GM12801 (cell line): ENCODE measurements around the gene NEURL1.

ENCODE experiments used
- TF ChIP-seq, protein P1 (sequence below): IDR thresholded peaks from one replicate; pipeline ENCODE4 v1.5.1; 2011; ENCODE audit warnings: control low read depth; ENCODE audit not compliant: insufficient read length; ENCODE audit errors: extremely low read depth

Gene NEURL1

DNA sequence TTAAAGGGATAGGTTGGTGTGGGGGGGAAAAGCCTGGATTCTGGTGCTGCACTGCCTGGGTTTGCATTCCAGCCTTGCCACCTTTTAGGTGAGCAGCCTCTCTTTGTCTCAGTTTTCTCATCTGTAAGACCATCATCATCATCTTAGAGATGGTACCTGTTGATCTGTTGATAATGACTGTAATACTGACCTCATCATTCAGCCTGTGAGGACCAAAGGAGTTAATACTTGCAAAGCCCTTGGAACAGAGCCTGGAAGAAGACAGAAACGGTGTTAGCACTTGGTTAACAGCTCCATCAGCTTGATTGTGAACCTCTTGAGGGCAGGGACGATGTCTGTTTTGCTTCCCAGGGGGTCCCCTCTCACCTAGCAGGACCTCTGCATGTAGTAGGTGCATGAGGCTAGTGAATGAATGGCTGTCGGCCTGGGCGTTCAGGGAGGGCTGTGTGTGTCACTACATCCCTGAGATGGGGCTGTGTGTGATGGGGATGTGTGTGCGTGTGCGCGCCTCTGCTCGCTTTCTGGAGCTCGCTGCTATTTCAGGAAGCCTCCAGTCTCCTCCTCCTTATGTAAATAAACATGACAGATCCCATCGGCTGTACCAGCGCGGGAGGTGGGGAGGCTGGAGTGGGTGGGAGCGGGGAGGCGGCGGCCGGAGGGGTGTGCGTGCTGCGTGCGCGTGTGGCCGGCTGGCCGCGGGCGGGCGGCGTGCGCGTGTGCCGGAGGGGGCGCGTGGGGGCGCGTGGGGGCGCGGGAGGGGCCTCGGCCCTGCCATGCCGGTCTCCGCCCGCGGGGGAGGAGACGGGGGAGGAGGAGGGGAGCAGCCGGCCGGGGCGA, 61.2 kb downstream of the NEURL1 start:
- TF ChIP-seq, protein P1, sequence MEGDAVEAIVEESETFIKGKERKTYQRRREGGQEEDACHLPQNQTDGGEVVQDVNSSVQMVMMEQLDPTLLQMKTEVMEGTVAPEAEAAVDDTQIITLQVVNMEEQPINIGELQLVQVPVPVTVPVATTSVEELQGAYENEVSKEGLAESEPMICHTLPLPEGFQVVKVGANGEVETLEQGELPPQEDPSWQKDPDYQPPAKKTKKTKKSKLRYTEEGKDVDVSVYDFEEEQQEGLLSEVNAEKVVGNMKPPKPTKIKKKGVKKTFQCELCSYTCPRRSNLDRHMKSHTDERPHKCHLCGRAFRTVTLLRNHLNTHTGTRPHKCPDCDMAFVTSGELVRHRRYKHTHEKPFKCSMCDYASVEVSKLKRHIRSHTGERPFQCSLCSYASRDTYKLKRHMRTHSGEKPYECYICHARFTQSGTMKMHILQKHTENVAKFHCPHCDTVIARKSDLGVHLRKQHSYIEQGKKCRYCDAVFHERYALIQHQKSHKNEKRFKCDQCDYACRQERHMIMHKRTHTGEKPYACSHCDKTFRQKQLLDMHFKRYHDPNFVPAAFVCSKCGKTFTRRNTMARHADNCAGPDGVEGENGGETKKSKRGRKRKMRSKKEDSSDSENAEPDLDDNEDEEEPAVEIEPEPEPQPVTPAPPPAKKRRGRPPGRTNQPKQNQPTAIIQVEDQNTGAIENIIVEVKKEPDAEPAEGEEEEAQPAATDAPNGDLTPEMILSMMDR = no peak

DNA sequence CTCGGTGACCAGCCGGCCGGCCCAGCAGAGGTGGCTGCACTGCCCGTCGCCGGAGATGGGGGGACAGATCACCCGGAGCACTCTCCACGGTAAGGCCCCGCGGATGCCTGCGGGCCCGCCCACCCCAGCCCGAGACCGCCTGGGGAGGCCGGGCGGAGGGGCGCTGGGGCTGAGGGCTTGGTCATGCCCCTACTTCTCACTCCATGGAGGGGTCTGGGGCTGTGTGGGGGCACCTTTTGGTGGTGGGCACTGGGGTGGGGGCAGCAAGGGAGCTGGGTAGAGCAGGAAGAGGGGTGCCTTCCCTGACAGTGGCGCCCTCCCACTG, 61.8 kb downstream of the NEURL1 start:
- TF ChIP-seq, protein P1 = no peak

DNA sequence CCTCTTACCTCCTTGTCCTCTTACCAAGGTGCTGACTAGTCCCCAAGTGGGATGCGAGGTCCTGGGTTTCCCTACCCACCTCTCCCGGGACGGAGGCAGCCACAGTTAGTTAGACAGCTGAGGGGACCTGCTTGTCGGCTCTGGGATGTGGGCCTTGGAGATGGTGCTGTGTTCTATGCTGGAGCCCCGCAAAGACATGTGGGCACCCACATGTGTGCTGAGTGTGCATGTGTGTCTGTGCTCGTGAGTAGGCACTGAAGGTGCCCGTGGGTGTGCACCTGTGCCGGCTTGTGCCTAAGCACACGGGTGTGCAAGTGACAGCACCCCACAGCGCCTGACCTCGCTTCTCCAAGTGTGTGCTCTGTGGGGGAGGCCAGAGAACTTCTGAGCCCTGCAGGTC, 62.2 kb downstream of the NEURL1 start:
- TF ChIP-seq, protein P1 = no peak

DNA sequence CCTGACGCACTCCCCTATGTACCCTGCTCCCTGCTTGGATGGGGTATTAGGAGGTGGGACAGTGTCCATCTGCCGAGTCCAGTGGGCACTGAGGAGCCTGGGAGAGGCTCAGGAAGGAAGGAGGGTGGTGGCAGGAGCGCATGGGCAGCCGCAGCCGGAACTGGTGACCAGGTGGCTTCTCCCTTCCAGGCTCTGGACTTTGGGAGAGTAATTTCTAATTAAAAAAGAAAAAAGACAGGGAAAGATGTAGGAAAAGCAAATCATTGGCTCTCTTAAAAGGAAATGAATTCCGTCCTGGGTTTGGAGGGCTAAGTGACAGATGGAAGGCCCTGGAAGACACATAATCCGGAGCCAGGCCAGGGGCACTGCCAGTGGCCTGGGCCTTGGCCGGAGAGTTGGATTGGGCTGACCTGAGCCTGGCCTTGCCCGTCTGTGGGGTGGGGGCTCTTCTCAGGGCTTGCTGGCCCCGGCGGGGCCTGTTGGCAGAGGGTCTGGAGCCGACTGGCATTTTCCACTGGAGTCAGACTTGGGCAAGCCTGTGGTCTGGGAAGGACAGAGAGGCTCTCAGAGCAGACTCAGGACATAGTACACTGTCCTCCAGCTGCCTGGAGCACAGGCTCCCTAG, 63.0 kb downstream of the NEURL1 start:
- TF ChIP-seq, protein P1 = no peak

DNA sequence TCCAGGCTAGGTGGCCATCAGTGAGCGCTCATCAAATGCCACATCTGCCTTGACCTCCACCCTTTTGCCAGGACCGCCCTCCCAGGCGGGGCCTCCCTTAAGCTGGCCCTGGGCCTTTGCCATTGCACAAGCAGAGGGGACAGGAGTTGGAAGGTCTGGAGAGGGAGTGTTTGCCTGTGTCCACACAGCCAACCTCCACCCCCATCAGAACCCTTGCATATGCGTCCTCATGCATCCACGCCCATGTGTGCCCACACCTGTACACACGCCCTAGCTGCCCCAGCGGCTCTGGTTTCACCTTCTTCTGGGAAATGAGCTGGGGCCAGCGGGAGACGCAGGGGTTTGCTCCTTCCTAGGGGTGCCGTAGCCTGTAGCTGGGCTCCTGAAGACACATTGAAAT, 64.0 kb downstream of the NEURL1 start:
- TF ChIP-seq, protein P1 = no peak

DNA sequence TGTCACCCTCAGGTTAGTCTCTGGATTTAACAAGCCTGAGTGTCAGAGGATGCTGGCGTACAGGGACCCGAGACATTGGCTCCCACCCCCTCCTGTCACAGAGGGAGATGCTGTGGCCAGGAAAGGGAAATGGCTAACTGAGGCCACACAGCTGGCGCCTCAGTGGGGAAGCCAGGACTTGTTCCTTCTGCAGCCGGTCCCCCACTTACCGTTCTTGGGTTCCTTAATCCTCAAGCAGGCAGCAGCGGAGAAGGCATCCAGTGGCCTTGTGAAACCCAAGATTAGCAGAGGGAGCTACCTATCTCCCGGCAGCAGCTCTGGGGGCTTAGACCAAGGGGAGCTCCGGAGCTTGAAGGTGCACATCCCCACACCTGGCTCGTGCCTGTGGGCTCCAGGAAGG, 65.4 kb downstream of the NEURL1 start:
- TF ChIP-seq, protein P1 = no peak

DNA sequence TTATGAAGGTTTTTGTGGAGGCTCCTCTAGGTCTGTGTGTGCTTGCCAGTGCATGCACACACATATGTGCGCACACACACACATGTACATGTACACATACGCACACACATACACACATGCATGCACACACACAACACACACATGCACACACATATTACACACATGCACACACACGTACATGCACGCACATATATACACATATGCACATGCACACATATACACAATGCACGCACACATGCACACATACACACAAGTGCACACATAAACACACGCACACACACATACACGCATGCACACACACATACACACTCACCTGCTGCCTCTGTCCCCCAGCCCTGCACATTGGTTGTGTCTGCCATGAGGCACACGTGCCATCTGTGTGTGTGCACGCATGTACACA, 66.3 kb downstream of the NEURL1 start:
- TF ChIP-seq, protein P1 = no peak
